GM18870 (cell line): Measurements from ENCODE around the gene ICOSLG.
"Not testable (repeated sequence)": the region's sequence is repeated elsewhere in the genome, so short reads cannot be mapped to it uniquely, and the experiment has no call there.

Source experiments
- ATAC-seq: cut with Tn5 transposase; IDR thresholded peaks from one replicate; pipeline ENCODE4 v1.9.1; 2021; ENCODE audit warnings: moderate library complexity; ENCODE audit not compliant: unreplicated experiment

The ICOSLG gene

GRCh38 chr21:44184862-44185261, 55.9 kb downstream of the ICOSLG start:
- not testable (repeated sequence) for ATAC-seq

- not testable (repeated sequence) for ATAC-seq
These were observed 58.5 kb downstream of the ICOSLG start for GRCh38 chr21:44182202-44182601.

- not testable (repeated sequence) for ATAC-seq
These were observed 59.2 kb downstream of the ICOSLG start for GRCh38 chr21:44181506-44181905.

- ATAC-seq, result not testable (repeated sequence)
These were observed 64.6 kb downstream of the ICOSLG start for GRCh38 chr21:44176127-44176526.

GRCh38 chr21:44175189-44175588, 65.6 kb downstream of the ICOSLG start:
- ATAC-seq, result not testable (repeated sequence)
